GM19240 (cell line): ENCODE data around the gene PTPRE.

ENCODE experiments used
- DNase-seq: peaks from one replicate; pipeline ENCODE4 v3.0.0; 2011; ENCODE audit warnings: low spot score; ENCODE audit not compliant: insufficient read length

PTPRE gene

DNA sequence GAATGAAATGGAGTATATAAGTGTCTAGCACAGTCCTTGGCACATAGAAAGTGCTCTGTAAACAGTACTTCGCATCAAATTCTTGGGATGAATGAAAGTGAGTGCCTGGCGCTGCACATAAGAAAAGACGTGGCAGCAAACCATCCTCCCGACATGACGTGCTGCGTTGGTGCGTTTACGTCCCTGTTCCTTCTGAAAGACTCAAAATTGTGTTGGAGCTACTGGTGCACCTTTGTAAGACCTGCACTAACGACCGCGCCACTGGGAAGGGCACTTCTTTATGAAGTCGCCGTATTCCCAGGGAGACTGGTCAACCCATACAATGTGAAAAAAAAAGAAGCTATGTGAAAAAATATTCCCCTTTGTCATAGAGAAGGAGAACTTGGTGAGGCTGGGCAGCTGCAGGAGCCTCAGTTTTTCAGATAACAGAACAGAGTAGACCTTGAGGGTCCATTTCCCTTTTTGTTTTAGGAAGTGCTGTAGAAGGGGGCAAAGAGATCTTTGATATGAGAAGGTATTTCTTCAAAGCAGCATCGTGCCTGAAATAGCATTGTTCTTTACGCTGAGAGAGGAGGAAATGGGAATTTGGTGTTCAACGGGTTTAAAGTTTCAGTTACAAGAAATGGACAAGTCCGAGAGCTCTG, 91.7 kb downstream of the PTPRE start:
- DNase-seq, result no peak

DNA sequence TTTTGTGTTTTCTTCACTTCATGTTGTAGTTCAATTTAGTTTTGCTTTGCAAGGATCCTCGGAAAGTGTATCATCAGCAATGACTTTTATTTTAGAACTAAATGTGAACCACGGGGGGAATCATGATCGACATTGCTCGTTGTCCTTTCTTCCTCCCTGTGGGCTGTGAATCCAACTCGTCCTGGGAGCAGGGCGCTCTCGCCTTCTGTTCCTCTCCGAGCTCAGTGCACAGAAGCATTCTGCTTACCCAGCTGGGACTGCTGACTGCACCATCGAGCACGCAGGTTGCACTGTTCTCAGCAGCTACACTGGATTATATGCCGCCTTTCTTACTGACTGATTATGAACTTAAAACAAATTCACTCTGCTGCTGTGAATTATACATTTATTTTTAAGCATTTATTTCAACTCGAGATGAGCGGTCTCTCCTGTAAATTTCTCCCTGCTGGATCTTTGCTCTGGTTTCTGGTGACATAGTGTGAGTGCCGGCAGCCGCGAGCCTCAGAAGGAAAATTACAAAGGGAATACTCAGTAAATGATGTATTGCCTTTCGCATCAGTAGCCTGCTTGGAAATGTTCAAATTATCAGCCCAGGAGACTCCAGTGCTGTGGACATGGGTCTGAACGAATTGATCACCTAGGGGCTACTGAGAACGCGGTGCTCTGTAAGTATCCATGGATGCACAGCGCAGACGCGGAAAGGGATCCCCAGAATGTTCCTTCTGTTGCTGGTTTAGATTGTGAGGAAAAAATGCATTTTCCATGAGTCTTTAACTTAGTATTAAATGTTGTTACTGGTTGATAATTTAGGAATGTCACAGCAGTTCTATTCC, 92.6 kb downstream of the PTPRE start:
- DNase-seq, result no peak

DNA sequence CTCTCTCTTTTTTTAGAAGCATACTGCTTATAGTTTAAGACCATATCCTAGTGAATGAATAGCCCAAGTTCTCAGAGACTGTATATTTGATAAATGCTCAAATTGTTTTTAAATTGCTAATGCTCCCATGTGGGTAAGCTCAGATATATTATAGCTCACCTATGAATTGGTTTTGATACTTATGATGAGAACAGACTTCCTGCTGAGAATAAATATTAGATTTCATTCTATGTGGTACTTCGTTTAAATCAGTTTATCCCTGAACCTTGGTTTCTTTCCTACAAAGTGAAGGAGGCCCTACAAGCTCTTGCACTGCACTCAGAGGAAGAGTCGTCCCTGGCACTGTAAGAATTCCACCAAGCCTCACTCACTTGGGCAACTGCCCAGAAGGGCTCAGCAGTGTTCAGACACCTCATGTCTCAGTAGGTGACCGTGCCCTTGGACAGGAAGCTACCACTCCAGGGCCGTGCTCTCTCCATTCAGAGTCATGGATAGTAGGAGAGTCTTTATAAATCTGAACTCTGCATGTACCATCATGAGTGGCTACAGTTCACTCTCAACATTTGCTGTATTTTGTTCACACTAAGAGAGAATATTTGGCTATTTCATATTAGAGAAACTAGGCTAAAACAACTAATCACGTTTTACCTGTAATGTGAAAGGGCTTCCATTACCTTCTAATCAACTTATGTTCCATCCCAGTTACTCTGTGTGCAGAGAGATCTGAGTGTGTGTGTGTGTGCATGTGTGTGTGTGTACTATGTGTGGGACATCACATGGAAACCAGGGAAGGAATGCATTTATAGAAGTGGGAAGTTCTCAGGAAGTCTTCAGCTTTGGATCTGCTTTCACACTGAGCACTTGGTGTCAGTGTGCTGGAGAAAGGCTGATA, 93.8 kb downstream of the PTPRE start:
- no peak for DNase-seq

DNA sequence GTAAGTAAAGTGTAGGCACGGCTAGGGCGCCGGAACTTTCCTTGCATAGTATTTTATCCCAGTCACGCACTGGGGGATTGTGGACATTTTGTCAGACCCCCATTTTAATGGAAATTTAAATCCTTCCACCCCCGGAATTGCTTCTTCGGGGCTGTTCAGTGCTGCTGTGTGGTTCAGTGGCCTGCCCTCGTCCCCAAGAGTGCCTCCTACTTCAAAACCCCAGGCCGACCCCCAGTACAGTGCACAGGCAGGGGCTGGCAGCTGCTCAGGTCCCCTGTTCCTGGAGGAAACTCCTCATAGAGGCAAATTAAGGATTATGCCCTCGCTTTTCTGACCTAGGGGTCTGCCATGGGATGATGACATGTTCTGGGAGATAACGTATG, 94.5 kb downstream of the PTPRE start:
- DNase-seq, result no peak

DNA sequence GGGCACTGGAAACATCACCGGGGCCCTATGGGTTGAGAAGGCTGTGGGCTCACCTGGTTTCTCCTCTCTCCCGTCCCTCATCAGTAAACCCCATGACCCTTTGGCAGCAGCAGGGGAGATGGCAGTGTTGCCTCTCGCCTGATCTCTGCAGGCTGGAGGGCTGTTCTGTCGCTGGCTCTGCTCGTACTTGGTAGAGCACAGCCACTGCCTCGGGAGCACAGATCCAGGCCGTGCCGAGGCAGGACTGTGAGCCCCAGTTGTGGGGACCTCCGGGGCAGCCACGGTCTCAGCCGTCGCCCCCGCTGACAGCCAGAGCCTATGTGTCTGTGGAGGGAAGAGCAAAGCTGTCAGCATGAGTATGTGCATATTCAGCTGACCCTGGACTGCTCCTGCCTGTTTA, 94.9 kb downstream of the PTPRE start:
- DNase-seq, result no peak

DNA sequence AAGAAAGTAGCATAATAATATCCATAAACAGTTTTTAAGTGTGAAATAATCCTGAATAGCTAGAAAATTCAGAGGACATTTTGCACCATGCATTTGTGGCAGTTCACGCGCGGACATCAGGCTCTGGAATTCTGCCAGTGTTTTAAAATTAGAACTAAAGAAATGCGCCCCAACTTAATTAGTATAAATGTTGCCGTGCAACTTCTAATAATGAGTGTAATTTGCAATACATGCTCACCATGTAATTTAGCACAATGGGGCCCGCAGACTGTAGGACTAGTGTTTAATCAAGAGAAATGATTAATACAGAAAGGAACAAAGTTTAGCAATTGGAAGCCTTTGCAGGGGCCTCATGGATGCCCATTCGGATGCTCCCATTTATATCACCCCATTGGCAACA, 96.6 kb downstream of the PTPRE start:
- no peak for DNase-seq

DNA sequence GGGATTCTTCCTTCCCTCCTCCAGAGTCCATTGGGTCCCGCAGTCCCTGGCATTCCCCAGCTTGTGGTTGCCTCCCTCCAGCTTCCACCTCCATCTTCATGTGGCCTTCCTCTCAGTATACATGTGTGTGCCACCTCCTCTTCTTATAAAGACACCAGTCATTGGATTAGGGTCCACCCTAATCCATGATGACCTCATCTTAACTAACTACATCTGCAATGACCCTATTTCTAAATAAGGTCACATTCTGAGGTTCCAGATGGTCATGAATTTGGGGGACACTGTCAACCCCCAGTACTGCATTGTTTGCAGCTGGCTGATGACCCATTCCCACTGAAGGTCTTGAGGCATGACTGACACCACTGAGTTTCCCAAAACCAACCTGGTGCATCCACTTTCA, 99.0 kb downstream of the PTPRE start:
- DNase-seq, result no peak

DNA sequence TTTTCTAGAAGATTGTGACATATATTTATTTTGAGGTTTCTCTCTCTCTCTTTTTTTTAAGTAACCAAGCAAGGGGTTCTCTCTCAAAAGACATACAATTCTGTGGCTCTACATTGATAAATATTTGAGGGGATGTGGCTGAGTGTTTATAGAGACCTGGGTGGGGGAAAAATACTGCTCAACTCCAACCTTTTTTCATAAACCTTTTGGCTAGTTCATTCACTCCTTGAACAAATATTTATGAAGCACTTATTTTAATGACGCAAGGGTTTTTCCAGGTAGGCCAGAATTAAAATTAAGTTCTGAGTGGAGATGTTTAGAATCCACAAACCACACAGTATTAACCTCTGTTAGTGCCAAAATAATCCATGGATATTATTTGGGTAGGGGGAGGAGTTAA, 100.2 kb downstream of the PTPRE start:
- no peak for DNase-seq

DNA sequence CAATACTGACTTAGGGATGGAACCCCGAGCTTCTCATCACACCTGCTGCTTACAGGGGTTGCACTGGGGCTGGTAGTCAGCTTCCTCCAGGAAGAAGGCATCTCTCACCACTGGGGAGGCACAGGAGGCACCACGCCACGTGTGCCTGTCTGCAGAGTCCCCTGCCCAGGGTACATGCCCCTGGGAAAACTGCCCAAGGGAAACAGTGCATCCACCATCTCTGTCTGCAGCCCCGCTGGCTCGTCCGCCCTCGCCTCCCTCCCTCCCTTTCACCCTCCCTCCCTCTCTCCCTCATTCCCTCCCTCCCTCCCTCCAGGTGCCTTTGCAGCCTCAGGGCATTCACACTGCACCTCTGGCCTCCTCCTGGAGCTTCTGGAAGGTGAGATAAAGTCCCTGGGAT, 101.1 kb downstream of the PTPRE start:
- no peak for DNase-seq

DNA sequence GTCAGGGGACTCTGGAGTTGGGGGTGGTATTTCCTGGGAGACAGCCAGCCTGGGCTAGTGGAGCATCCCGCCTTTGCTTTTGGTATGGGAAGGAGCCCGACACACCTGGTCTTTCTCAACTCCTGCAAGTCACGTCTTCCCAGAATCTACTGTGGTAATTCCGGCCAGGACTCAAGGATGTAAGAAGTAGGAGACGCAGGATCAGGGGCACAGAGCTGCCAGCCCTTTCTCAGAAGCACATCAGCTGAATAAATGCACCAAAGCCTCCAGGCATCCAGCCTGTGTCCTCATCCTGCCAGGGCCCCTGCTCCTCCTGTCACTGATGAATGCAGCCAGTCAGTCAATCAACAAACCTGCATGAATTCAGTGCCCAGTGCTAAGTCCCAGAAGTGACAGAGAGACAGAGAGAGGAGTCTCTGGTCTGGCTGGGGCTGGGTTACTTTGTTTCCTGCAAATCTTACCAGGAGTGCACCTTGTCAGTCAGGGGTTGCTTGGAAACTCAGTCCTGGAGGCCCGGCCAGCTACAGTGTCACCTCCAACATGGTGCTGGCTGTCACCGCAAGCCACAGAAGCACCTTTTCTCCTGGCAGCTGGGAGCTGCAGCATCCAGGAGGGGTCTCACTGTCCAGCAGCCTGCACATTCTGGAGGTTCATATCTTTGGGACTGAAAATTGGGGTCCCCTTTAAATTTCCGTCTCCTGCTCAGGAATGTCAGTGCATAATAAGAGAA, 101.8 kb downstream of the PTPRE start:
- DNase-seq, result no peak

DNA sequence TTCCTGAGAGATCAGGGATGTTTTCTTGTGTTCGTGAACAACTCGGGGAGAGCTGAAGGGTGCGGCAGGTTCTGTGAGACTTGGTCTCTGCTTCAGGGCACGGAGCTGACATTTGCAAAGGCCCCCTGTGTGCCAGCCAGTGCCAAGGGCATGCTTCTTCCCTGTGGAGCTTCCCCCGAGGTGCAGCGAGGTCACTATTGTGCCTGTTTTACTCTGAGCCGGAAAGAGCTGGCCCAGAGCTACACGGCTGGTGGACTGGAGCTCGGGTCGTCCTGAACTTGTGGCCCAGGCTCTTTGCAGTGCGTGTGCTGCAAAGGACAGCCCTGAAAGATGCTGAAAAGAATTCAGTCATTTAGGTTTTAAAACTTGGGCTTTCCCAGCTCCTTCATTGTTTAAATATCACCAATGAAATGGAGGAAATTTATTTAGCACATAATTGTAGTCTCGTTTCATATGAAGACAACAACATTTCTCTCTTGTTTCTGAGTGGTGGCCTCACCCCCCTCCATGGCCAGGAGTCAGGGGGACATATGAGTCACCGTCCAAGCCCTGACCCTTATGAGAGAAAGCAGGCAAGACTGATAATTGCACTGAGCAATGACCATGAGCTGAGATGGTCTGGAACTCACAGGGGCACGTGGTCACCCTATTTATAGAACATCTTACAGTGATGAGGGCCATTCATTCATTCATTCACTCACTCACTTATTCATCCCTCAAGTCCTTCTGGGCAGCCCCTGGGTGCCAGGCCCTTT, 102.6 kb downstream of the PTPRE start:
- DNase-seq, result no peak

DNA sequence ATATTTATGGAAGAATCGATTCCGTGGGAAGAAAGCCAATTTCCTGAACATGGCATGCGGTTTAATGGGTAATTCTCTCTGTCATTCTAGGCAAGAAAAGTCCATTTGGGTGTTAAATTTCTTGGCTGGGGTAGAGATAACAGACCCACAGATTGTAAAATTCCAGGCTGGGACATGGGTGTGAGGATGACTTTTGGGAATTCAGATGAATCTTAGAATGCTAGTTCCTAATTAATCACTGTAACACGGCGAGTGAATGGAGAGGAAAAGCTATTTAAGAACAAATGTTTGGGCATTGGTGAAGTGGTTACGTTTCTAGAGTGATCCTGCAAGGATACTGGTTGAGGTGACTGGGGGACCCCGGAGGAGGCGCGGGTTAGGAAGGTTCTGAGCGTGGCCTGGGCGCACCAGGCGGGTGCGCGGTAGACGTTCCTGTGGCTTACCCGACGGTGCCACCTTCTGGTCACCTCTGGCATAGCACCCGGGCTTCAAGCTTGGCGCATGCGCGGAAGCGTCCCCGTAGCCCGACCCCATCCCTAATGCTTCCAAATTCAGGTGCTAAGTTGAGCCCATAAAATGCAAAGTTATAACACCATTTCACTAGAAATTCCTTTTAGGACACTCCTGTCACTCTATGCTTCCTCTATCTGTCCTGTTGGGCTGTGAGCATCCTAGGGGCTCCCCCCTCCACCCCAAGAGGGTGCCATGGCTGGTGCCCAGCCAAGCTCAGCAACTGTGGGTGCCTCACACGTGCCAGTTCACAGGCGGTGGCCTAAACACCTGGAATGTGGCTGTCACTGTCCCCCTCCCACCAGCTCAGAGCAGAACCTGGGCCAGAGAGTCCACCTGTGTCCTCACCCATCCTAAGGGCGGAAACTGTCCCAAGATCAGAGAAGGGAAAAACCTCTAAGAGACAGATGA, 104.4 kb downstream of the PTPRE start:
- DNase-seq, result peak; percentile 83

DNA sequence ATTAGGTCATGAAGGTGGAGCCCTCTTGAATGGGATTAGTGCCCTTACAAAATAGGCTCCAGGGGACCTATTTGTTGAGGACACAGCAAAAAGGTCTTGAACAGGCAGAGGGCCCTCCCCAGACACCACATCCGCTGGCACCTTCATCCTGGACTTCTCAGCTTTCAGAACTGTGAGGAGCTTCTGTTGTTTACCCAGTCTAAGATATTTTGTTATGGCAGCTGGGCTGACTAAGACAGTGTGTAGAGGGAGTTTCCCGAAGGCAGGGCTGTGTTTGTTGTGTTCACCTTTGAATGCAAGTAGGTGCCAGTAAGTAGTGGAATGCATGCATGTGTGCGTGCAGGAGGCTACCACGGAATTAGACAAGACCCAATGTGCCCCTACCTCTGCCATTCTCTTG, 106.7 kb downstream of the PTPRE start:
- DNase-seq, result no peak

DNA sequence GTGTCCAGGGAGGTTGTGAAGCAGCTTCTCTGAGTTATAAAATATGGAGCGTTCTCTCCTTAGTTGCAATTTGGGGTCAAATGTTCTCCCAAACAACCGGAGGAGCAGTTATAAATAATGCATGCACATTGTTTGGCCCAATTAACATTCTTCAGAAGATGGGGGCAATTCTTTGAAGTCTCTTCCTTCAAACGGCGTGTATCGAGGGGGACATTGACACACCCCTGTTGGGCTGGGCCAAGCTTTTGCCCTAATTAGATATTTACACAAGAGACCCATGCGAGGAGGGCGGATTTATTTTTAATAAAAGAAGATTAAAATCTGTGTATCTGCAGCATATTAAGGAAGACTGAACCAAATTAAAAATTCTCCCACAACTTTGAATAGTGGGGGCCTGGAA, 107.3 kb downstream of the PTPRE start:
- no peak for DNase-seq

DNA sequence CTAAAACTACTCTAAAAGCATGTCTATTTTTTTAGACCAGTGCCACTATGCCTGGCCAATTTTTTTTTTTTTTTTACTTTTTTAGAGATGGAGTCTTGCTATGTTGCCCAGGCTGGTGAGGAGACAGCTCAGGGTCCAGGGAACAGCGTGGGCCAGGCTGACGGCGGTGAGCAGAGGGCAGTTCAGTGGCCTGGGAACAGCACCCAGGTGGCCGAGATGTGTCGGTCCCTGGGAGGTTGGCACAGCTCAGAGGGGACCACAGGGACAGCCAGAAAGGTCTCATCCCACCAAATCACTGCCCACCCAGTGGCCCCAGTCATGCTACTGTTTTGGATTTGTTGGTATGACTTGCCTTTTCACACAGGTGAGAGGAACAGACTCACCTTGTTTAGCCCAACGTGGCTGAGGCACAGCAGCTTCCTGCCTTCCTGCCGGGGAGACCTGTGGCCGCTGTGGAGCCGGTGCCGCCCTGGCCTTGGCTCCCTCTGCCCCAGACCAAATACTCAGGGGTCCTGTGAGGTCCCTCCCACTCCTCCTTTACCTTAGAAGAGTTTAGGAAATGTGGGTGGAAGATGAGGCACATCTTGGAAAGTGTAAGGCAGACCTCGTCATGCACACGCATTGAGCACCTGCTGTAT, 109.6 kb downstream of the PTPRE start:
- no peak for DNase-seq

DNA sequence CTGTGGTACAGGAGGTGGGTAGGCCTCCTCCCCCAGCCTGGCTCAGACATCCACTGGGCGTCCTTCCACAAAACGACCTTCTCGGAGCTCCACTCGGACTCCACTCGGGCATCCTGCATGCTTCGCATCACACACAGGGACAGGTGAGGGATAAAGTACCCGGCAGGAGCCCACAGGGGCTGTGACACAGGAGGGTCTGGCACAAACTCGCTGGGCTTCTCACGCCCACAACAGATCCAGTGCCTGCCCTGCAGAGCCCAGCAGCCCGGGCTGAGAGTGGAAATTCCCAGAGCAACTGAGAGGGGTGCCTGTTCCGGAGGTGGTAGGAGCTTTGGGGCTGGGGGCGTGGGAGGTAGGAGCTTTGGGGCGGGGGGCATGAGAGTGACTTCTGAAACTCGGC, 110.9 kb downstream of the PTPRE start:
- no peak for DNase-seq

DNA sequence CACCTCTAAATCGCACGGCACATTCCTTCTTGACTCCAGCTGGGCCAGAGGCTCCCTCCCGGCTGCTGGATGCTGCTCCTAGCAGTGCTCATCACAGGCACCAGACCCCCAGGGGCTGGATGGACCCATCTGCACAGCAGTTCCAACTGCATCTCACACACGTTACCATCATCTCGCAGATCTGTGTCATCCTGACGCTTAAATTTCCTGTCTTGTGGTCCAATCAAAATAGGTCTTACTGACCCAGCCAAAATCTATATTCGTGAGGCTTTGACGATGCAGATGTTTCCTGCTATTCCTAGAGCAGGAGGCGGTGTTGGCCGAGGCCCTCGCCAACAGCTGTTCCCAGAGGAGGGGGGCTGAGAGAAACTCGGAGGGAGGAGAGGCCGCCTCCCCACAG, 111.3 kb downstream of the PTPRE start:
- no peak for DNase-seq

DNA sequence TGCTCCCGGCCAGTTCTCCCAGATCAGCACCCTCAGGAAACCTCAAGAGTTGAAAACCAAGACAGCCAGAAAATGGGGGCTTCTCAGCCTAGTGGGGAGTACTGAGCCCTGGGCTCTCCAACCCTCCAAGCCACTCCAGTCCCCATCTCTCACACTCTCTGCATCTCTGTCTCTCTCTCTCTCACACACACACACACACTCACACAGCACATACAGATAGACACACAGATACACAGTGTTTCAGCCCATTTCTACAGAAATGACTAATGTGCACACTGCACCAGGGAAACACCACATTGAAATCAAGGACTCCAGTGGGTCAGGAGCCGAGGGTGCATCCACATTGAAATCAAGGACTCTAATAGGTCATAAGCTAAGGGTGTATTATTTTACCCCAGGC, 111.8 kb downstream of the PTPRE start:
- no peak for DNase-seq
